ENCODE results near the gene ERI3.

ERI3 gene

DNA sequence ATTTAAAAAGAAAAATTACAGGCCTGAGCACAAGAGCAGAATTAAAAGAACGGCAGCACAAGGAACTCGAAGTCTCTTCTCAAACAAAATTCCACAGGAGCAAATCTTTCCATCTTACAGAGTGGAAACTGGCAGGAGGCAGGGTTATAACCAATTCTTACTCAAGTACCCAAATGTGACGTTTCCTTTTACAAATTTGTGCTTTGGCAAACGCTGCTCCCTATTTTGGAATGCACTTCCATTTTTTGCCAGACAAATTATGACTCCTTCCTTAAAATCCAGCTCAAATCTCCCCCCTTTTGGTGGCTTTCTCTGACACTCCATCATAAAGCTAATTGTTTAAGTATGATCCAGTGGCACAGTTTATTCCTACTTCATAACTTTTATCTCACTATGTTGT is 7.8 kb downstream of the ERI3 start:
- no peak for DNase-seq

DNA sequence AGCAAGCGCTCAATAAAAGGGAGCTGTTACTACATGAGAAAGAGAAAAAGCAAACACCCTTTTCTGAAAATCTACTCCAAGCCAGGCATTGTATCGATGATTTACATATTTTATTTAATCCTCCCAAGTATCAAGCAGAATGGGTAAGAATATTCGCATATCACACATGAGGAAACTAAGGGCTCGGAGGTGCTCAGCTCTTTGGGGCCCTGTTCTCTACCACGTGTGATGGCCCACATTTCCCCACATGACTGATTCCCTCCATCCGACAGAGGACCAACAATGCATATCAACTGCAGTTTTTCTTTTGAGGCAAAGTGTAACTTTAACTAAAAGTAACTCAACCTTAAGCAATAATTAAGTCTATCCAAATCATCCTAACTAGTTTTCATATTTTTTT is 8.2 kb downstream of the ERI3 start:
- no peak for DNase-seq

DNA sequence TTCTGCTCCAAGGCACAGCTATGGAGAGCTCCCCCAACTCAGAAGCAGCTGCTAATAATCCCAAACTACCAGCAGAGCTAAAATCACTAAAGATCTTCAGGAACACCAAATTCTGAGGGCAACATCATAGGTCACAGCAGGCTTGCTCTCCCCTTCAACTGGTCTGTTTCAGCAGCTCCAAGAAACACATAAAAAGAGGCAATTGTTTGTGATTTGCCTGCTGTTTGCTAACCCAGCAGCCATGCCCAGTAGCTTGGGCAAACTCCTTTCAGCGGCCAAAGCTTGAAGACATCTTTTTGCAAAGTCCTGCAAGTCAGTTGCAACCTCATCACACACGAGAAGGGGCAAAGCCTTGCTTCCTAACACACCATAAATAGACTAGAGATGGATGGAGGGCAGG is 8.9 kb downstream of the ERI3 start:
- DNase-seq: no peak

DNA sequence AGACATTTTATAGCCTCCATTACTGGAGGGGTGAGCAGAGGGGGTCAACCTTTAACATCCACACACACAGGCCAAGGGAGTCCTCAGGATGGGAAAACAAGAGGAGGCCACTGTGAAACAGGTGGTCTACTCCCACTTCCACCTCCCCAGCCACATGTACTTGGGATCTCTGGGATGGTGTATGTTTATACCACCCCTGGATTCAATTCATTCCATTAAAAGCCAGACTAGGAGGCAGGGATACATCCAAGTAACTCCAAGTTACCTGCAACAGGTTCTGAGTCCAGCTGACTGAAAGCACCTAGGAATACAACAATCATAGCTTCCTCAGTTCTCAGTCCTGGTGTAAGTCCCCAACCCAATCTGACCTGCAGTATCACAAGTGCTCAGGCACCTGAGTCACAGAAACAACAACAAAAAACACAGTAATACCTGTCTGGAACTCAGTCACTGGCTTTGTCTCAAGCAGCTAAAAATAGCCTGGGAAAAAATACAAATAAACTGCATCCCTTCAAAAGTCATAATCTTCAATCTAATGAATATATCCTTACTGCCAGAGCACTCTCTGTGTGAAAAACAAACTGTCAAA is 9.8 kb downstream of the ERI3 start:
- DNase-seq: no peak

DNA sequence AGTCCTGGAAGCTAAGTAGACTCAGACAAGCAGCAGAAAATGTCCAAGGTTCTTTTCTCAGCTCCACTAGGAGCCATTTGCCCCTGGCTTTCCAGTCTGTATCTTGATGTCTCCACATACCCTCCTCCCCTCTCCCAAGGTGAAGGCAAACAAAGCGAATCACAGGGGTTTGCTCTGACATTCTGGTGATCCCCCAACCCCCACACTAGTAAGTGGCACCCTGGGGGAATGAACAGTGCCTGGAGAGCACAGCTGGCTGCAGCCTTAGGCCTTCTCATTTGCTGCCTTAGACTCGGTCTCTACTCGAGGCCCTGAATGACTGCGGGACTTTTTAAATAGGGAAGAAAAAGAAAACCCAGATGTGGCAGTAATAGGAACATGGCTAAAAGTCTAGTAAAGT is 15.3 kb downstream of the ERI3 start:
- no peak for DNase-seq

DNA sequence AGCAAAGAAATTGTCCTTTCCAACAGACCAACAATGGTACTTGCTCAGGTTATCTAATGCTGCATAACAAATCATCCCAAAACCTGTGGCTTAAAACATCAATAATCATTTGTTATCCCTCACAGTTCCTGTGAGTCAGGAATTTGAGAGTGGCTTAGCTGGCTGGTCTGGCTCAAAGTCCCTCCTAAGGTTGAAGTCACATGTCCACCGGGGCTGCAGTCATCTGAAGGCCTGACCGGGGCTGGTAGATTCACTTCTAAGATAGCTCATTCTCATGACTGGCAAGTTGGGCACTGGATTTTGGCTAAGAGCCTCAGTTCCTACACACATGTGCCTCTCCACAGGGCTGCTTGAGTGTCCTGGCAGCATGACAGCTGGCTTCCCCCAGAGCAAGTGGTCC is 16.9 kb downstream of the ERI3 start:
- DNase-seq: no peak

DNA sequence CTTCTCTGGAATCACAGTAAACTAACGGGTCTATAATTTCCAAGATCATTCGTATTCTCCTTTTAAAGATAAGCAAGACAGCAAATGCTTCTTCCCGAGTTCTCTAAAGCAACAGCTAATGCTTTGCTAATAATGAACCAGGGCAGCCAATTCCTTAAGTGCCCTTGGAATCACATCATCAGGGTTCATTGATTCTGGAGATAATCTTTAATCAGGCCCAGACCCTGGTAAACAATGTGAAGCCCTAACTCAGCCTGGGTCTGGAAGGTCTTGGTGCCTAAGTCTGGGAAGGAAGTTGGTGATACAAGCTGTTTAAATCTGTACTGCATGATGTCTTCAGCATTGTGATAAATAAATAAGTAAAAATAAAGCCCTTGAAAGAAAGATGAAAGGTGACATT is 18.4 kb downstream of the ERI3 start:
- no peak for DNase-seq

DNA sequence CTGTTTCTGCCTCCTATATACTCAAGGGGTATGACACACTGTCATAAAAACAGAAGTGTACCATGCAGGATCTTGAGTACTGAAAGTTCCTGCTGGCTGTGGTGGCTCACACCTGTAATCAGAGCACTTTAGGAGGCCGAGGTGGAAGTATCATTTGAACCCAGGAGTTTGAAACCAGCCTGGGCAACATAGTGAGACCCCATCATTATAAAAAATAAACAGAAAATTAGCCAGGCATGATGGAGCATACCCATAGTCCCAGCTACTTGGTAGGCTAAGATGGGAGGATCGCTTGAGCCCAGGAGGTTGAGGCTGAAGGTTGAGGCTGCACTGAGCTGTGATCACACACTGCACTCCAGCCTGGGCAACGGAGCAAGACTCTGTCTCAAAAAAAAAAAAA is 20.1 kb downstream of the ERI3 start:
- DNase-seq: no peak

DNA sequence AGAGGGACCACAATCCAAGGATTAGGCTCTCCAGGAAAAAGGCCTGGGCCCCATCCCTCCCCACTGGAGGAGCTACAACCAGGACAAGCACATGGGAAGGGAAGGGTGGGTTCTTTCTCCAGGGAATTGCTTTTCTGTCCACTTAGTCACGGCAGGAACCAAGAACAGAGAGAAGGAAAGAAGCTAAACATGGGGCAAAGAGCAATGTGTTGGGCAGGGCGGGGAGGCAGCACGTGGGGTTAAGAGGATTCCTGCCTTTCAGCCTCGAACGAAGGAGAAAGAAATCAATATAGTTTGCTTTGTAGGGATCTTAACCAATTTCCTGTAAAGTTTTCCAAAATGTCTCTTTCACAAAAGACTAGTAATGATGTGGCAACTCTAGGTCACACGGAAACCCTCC is 21.7 kb downstream of the ERI3 start:
- DNase-seq: no peak

DNA sequence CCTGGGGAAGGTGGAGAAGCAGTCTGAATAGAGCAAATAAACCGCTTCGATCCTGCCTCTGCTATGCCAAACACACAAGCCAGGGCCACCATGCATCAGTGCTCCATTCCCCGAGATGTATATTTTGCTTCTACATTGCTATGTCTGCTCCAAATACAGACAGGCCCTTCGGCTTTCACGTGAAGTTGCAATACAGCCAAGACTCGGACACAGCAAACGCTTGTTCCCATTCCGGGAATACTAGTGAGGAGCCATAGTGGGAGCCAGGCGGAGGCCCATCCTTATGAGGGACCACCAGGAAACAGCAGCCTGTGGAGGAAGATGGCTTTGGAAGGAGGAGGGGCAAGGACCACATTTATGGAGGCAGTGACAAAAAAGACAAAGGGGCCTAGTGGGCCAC is 22.6 kb downstream of the ERI3 start:
- DNase-seq: no peak

DNA sequence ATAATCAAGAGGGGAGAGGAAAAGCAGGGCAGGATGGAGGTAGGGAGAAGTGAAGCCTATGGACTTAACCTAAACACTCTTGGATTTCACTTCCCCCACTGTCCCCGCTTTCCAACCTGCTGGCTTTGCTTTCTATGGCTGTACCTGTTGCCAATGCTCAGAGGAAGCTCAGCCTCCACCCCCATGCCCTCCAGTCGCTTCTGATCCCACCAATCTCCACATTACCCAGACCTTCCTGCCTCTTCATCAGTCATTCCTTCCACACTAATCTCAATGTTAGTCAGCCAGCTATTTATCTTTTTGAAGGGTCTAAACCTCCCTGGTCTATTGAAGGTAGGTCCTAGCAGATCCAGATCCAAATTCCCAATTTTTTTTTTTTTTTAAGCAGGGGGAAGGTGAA is 24.1 kb downstream of the ERI3 start:
- no peak for DNase-seq

DNA sequence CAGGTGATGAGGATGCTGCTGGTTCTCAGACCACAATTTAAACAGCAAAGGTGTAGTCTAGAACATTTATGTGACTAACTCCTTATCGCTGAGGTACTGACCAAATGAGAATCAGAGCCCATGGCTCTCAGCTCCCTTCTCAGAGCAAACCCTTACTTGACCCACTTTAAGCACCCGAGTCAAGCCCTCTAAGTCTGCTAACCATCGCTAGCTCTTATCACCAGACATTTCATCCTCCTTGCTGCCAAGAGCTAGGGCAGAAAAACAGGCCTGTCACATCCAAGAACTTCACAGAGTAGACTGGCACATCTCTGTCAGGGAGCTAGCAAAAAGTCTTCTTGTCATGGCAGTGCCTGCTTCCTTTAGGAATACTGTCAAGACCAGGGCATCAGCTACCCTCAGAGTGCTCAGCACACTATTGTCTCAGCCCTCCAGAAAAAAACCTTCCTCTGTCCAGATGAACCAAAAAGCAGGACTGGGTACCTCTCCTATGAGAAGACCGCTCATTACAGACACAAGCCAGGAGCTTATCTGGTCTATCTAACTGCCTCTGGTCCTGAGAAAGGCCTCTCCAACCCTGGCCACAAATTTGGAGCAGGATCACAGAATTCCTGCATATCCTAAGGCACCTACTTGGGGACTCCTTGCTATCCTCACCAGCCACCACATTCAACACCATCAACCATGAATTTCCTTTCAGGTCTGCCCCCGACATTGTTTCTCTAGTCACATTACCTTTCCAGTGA is 26.2 kb downstream of the ERI3 start:
- DNase-seq: no peak

DNA sequence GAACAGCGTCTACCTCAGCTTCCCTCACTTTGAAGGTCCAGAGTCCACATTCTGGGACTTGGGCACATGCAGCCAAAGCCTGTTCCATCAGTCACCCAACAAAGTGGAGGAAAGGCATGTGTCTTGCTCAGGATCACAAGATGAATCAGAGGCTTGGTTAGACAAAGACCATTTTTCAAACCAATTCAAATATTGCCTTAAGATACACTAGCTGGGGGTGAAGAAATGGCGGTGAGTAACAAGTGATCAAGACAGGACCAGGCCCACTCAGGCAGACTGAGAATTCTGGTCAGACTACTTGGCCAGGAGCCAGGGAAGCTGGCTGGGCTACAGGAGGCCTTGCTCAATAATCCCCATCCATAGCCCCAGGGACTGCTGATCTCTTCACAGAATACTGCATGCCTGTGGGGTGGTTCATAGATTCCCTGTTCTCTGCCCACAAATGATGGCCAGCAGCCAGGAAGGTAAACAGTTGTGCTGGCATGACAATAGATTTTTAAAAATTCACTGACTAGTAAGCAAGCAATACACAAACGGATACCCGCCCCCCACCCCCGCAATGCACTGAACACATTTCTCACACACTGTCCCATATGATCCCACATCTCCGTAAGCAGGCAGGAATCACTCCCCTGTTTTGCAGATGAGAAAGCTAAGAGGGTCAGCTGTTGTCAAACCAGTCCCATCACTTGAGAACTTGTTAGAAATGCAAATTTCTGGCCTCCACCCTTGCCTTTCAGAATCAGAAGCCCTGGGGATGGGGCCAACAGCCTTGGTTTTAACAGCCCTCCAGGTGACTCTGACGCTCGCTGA is 27.2 kb downstream of the ERI3 start:
- DNase-seq: no peak

DNA sequence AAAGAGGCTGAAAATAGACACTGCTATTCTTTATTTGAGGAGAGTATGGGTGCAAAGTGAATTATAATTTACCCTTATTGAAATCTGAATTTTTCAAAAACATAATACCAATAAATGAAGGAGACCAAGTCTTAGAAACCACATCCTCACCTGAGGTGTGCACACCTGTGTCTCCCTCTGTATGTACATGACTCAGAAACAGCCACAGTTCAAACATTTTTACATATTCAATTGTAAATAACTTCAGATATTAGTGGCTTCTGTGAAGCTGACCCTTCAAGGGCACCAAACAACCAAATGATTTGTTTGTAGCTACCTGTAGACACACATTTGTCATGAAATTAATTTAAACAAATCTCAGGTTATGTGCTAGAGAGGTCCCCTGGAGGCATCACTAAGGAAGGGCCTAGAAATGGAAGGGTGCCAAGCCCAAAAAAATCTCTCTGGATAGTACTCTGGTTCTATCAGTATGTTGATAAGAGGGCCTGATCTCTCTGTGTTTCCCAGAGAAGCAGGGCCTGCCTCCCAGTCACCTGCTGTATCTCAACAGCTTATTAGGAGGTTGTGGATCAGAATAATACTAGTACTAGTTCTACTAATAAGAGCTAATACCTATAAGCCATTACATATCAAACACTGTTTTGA is 28.1 kb downstream of the ERI3 start:
- DNase-seq: no peak

DNA sequence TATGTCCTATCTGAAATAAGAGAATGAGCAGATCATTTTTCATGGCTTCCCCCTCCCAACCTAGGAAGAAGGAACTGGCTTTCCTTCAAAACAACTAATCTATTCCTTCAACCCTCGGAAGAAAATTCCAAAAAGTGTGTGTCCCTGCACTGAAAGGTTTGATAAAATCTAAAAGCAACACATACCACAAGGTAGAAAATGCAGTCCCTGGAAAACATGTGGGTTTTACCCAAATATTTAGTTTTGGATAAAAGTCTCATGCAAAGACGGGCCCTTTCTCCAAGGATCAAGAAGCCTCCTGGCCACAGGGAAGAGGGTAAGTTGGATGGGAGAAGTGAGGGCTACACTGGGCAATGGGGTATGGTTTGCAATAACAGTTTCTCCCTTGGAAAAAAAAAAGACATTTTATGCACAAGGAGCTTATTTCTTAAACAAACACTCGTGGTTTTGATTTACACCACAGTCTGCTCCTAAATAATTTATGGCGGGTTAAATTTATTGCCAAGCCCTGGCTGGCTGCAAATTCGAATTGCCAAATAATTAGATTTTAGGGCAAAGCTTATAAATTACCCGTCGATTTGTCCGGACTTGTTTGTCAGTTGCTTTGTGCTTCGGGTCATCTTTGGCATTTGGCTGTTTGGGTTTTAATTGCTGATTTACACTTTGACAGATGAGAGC is 28.9 kb downstream of the ERI3 start:
- DNase-seq: no peak

DNA sequence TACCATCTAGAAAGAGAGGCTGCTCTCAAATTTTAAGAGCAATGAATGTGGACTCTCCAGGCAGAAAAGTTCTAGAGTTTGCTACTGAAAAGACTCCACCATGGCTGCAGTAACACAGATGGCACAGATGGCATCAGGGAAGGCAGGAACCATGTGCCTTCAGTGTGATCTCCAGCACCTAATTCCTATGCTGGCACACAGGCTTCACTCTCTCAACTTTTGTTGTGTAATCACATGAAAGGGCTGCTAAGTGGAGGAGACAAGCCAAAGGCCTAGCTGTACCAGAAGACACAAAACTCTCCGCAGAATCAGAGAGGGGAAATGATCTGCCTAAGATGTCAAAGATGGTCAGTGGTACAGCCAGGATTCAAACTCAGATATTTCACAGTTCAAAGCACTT is 31.1 kb downstream of the ERI3 start:
- DNase-seq: no peak

DNA sequence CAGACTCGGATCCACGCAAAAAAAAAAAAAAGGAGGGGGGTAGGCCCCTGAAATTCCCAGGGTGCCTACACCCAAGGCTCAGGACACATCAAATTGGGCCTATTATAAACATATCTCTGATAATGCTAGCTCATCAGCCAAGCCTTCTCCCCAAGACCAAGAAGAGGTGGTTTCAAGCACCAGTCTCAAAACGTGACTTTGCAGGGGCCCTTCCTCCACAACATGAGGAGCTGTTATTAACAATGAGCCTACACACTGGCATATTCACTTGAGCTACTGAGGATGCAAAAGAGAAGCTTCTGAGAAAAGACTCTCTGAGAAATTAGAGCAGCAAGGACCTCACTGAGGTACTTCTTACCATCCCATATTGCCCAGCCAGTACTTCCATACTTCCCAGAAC is 32.7 kb downstream of the ERI3 start:
- no peak for DNase-seq

DNA sequence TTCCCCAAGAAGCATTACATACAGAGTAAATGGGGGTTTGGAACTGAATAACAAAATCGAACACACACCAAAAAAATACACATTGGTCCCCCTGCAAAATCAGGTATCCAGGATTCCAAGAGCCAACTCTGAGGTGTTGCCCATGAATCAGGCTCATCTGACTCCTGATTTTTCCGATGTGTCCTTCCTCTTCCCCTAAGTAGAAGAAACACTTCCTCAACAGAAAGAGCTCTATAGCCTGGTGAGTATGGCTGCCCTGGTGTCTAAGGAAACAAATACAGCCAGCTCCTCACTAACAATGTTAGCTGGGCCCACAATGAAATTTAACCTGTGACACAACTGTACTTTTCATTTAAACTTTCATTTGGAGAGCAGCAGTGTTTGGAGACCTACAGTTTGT is 33.6 kb downstream of the ERI3 start:
- DNase-seq: no peak

DNA sequence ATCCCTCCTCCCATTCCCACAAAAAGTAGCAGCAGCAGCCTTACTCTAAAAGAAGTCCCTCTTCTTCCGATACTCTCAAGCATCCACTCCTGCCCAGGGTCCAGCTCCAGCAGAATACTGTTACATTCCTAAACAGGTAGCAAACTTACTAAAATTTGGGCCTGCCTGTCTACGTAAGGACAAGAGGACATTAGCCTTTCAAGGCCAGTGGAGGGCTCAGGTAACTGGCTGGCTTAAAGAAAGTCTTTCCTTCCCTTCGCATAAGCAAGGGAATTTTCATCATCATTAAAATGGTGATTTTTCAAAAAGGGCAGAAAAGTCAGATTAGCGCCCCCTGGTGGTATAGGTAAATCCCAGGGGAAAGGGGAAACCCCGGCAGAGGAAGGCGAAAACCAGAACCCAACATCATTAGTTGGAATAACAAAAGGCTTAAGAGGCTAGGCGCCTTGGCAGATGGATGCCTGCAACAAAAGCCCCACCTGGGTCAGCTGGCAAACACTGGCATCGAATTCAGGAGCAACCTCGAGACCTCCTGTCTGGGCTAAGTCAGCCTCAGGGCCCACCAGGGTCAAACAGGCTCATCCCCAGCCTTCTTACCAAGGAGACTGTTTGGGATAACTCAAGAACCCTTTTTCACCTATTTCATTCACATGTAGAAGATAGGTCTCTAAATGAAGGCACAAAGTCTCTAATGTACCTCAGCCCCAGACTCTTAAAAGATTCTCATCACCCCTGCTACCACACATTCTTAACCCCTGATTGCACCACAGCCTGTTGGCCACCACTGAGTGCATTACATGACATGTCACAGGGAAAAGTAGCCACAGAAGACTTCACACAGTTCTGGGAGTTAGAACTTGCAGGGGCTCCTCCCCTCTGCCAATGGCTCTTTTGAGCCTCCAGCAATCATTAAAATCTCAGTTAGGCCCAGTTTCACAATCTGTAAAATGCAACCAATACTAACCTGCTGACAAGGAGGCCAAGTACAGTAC is 36.7 kb downstream of the ERI3 start:
- DNase-seq: peak; percentile 29

DNA sequence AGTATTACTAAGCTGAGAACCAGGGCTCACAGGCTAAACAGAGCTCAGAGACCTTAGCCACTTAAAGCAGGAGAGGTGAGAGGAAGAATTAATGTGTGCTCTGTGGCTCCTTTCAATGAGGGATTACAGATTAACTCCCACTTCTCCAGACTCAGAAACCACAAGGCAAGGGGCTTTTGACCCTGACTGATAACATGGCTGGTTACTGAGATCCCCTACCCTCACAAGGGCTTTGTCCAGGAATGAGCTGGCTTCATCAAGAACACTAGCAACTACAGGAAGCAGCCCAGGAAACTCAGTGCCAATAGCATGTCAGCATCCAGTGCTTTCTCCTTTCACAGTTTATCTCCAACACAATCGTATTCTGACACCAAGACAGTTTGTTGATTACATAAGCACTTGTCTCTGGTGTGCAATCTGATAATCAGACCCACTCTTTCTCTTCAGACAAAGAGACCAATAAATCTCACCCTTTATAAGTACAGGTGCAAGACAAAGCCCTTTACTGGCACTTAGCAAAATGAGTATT is 38.8 kb downstream of the ERI3 start:
- DNase-seq: no peak

DNA sequence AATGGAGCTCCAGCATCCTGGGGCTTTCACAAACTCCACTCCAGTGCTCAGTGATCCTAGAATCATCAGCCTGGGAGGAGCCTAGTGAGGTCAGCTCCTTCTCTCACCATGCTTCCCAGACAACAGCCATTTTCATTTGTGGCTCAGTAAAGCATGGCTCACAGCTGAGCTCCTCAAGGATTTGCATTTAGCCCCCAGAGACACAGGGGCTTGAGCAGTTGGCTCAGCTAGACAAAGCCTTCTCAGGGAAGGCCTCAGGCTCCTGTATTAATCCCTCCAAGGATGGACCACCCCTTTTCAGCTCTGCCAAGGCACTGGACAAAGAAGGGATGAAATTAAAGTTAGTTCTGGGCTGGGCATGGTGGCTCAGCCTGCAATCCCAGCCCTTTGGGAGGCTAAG is 39.5 kb downstream of the ERI3 start:
- no peak for DNase-seq

DNA sequence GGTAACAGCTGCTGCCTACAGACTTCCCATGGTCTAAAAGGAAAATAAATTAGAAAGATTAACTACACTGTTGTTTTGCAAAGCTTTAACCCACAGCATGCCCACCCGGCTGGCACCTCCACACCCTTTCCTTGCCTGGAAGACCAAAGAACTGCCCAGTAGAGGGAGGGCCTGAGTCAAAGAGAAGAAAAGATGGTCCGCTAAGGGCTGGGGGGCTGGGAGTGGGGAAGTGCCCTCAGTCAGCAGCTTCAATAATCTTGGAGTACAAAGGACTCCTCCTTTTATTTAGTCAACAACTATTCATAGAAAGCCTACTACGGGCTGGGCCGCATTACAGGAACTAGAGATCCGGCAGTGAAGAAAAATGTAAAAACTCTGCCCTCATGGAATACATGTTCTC is 40.6 kb downstream of the ERI3 start:
- DNase-seq: no peak
